IPS-15b (cell line): ENCODE measurements around the gene PPP6C.
A peak's percentile ranks its signal among the peaks of the same experiment; 100 is the strongest.
"Not testable (repeated sequence)": the region's sequence is repeated elsewhere in the genome, so short reads cannot be mapped to it uniquely, and the experiment has no call there.

Experiments used
- H3K27me3 ChIP-seq: one replicate; pipeline ENCODE4 v1.6.1; 2013; ENCODE audit warnings: low read length; ENCODE audit not compliant: control insufficient read depth, insufficient read depth
- H3K36me3 ChIP-seq: one replicate; pipeline ENCODE4 v1.6.1; 2013; ENCODE audit warnings: low read length; ENCODE audit not compliant: control insufficient read depth, insufficient read depth
- H3K4me1 ChIP-seq: one replicate; pipeline ENCODE4 v1.6.1; 2013; ENCODE audit warnings: mild to moderate bottlenecking, low read length; ENCODE audit not compliant: control insufficient read depth, insufficient read depth
- H3K4me3 ChIP-seq: one replicate; pipeline ENCODE4 v1.5.1; 2013; ENCODE audit warnings: low read depth, low read length
- H3K9ac ChIP-seq: one replicate; pipeline ENCODE4 v1.6.1; 2013; ENCODE audit warnings: low read depth, mild to moderate bottlenecking, low read length
- H3K9me3 ChIP-seq: one replicate; pipeline ENCODE4 v1.6.1; 2013; ENCODE audit warnings: mild to moderate bottlenecking, low read length; ENCODE audit not compliant: control insufficient read depth, insufficient read depth

PPP6C gene

DNA sequence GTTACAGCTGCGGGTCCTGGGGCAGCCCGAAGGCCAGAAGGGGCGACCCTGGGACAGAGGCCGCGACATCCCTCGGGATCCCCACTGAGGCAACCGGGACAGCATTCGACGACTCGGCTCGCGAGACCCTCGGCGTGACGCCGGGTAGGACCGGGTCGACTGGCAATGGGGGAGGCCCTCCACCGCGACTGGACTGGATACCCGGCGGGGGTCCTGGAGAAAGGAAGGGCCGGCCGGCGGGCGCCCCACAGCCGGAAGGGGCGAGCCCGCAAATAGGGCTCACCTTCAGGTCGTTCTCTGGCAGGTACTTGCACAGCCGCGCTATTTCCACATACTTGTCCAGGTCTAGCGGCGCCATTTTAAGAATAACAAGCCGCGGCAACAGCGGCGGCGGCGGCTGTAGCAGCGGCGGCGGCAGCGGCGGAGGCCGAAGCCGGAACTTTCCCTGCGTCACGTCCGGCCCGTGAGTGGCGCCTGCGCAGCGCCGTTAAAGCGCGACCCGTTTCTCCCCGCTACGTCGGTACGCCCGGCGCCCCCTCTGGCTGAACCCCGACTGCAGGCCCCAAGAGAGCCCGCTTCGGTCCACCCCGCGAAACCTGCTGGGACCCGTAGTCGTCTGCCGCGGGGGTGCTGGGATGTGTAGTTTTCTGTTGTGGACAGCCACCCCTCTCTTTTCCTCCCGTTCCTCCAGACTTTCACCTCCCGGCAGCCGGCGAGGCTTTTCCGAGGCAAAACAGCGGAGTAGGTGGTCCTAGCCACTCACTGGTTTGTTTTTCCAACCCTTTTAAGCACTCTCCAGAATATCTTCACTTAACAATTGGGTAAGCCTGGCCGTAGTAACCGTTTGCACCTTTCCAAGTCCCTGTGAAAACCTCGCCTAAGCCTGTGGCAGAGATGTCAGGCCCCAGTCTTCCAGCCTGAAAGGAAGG lies at the start of gene PPP6C:
Gene PPP6C (minus strand): TSS at position 443 of the 929 bp plus-strand sequence. CDS start 85 bp downstream, at position 358.
- peak within 1 kb of the TSS; percentile 94 for H3K9ac ChIP-seq
- no peaks in the 10 kb centered on the region for H3K36me3 ChIP-seq
- H3K27me3 ChIP-seq = no peaks in the 10 kb centered on the region
- no peaks in the 10 kb centered on the region for H3K4me1 ChIP-seq
- H3K9me3 ChIP-seq = no peaks in the 10 kb centered on the region
- peak within 1 kb of the TSS; percentile 99 for H3K4me3 ChIP-seq

DNA sequence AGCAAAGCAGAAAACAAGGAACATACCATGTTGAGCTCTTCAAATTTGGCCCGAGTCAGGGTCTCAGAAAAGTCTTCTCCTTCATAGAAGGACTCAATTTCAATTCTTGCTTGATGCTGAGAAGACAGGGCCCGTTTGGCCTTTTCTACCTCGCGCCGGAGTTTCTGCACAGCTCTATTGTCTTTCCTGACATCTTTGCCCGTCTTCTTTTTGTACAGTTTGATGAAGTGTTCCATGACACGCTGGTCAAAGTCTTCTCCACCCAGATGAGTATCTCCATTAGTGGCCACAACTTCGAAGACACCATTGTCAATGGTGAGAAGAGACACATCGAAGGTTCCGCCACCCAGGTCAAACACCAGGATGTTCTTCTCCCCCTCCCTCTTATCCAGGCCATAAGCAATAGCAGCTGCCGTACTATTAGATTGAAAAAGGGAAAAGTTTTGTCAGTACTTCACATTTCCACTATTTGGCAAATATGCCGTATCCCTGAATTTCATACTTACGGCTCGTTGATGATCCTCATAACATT lies 49.4 kb upstream of the PPP6C start:
- peaks cover 3% of the 10 kb centered on the region for H3K4me1 ChIP-seq
- H3K27me3 ChIP-seq = no peaks in the 10 kb centered on the region
- H3K9me3 ChIP-seq = no peaks in the 10 kb centered on the region
- peaks cover 34% of the 10 kb centered on the region for H3K36me3 ChIP-seq
- peak overlapping the region; percentile 31 for H3K4me3 ChIP-seq
- no peak overlapping the region for H3K9ac ChIP-seq

DNA sequence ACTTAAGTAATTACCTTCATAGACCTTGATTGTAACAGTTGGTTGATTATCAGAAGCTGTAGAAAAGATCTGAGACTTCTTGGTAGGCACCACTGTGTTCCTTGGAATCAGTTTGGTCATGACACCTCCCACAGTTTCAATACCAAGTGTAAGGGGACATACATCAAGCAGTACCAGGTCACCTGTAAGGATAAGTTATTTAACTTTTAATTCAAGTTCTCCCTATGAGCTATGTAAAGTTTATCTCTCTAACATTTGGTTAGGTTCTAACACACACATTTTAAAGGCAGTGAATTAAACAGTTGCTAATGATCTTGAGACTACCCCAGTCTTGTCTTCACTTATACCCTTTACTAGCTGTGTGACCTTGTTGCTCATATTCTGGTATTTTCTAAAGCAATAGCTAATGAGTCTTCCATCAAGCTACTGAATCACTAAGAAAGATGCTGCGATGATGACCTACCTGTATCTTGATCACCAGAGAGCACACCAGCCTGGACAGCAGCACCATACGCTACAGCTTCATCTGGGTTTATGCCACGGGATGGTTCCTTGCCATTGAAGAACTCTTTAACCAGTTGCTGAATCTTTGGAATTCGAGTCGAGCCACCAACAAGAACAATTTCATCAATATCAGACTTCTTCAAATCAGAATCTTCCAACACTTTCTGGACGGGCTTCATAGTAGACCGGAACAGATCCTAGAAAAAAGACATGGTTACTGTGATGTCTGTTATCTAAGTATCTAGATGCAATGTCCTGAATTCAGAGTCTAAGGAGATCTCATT lies 48.7 kb upstream of the PPP6C start:
- H3K27me3 ChIP-seq = no peaks in the 10 kb centered on the region
- H3K4me1 ChIP-seq = peaks cover 3% of the 10 kb centered on the region
- no peak overlapping the region for H3K9ac ChIP-seq
- H3K9me3 ChIP-seq = no peaks in the 10 kb centered on the region
- H3K36me3 ChIP-seq = peaks cover 34% of the 10 kb centered on the region
- H3K4me3 ChIP-seq = peak overlapping the region; percentile 19

DNA sequence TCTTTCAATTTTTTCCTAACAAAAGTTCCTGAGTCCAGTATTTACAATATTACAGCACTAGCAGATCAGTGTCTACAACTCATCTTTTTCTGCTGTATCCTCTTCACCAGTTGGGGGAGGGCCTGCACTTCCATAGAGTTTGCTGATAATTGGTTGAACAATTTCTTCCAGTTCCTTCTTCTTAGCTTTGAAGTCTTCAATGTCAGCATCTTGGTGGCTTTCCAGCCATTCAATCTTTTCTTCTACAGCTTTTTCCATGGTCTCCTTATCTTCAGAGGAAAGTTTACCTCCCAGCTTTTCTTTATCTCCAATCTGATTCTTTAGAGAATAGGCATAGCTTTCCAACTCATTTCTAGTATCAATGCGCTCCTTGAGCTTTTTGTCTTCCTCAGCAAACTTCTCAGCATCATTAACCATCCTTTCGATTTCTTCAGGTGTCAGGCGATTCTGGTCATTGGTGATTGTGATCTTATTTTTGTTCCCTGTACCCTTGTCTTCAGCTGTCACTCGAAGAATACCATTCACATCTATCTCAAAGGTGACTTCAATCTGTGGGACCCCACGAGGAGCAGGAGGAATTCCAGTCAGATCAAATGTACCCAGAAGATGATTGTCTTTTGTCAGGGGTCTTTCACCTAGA lies 47.0 kb upstream of the PPP6C start:
- H3K4me3 ChIP-seq, H3K27me3 ChIP-seq, H3K9ac ChIP-seq, H3K9me3 ChIP-seq, H3K4me1 ChIP-seq: not testable (repeated sequence)
- peaks cover 37% of the 10 kb centered on the region for H3K36me3 ChIP-seq

DNA sequence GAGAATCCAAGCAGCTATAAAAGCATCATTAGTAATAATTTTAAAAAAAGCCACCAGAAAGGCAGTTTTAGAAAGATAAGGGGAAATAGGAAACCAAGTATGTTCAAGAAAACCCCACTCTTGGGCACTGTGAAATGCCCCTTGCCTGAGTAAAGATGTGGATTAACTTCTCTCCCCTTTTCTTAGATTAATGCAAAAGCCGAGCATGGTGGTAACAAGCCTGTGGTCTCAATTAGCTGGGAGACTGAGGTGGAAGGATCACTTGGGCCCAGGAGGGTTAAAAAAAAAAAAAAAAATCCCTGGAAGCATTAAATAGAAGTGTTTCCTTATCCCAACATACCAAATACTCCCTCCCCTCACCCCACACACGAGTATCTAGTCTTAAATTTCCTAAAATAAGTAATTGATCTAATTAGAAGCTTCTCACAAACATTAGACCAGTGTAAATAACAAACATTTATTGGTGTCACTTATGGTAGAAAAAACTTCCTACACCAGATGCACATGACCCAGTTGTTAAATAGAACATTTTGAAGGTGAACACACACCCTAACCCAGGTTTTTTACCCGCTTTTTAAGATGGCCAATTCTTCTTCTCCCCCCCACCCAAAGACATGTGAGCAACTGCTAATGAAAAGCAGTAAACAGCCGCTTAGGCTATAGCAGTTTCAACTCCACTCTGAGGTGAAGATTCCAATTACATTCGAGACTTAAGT lies 46.4 kb upstream of the PPP6C start:
- H3K36me3 ChIP-seq = peaks cover 36% of the 10 kb centered on the region
- no peak overlapping the region for H3K4me3 ChIP-seq
- H3K9ac ChIP-seq = no peak overlapping the region
- H3K4me1 ChIP-seq = peaks cover 3% of the 10 kb centered on the region
- H3K27me3 ChIP-seq = no peaks in the 10 kb centered on the region
- no peaks in the 10 kb centered on the region for H3K9me3 ChIP-seq

DNA sequence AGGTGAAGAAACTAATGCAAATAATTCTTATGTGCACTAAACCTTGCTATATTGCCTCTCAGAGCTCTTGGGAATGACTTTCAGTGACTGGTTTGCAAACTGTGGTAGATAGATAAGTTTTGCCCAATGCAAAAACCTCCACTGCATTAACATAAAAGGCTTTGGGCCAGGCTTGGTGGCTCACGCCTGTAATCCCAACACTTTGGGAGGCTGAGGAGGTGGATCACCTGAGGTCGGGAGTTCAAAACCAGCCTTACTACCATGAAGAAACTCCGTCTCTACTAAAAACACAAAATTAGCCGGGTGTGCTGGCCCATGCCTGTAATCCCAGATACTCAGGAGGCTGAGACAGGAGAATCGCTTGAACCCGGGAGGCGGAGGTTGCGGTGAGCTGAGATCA lies 44.5 kb upstream of the PPP6C start:
- H3K4me3 ChIP-seq, H3K9me3 ChIP-seq, H3K27me3 ChIP-seq, H3K4me1 ChIP-seq, H3K9ac ChIP-seq: not testable (repeated sequence)
- H3K36me3 ChIP-seq = peaks cover 28% of the 10 kb centered on the region

DNA sequence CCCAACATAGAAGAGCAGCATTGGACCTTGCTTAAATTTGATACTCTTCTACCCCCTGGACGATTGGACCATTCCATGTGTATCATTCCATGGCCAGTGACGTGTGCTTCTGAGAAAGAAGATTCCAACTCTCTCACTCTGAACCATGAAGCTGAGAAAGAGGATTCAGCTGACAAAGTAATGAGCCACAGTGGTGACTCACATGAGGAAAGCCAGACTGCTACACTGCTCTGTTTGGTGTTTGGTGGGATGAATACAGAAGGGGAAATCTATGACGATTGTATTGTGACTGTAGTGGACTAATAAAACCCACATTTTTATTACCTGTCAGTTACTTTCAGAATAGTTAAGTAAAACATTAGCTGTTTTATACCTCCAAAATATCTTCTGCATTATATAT lies 44.1 kb upstream of the PPP6C start:
- Histone ChIP-seq H3K4me1 (no peaks in the 10 kb centered on the region), H3K9ac (no peak overlapping the region), H3K4me3 (no peak overlapping the region), H3K9me3 (no peaks in the 10 kb centered on the region), H3K27me3 (no peaks in the 10 kb centered on the region), H3K36me3 (peaks cover 24% of the 10 kb centered on the region)

DNA sequence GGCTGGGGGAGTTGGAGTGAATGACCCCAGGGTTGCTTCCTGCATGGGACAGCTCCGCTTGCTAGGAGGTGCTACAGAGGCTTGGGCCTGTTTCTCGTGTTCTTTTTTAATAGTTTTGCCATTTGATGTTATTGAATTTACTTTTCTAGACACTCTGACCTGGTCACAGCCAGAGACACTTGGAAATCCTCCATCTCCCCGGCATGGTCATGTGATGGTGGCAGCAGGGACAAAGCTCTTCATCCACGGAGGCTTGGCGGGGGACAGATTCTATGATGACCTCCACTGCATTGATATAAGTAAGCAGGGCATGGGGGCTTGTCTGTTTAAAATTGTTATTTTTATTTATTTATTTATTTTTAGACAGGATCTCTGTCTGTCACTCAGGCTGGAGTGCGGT lies 38.2 kb upstream of the PPP6C start:
- H3K4me1 ChIP-seq = no peaks in the 10 kb centered on the region
- H3K9ac ChIP-seq = no peak overlapping the region
- H3K36me3 ChIP-seq = peaks cover 7% of the 10 kb centered on the region
- no peaks in the 10 kb centered on the region for H3K27me3 ChIP-seq
- H3K9me3 ChIP-seq = no peaks in the 10 kb centered on the region
- no peak overlapping the region for H3K4me3 ChIP-seq

DNA sequence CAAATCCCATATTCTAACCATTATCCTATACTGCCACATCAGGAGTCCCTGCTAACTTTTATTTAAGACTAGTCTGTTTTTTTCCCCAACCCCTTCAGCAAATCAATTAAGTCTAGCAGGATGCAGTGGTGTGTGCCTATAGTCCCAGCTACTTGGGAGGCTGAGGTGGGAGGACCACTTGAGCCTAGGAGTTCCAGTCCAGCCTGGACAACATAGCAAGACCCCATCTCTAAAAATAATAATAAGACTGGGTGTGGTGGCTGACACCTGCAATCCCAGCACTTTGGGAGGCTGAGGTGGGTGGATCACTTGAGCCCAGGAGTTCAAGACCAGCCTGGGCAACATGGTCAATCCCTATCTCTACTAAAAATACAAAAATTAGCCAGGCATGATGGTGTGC lies 35.3 kb upstream of the PPP6C start:
- H3K4me1 ChIP-seq, H3K9ac ChIP-seq, H3K27me3 ChIP-seq, H3K4me3 ChIP-seq, H3K9me3 ChIP-seq, H3K36me3 ChIP-seq: not testable (repeated sequence)

DNA sequence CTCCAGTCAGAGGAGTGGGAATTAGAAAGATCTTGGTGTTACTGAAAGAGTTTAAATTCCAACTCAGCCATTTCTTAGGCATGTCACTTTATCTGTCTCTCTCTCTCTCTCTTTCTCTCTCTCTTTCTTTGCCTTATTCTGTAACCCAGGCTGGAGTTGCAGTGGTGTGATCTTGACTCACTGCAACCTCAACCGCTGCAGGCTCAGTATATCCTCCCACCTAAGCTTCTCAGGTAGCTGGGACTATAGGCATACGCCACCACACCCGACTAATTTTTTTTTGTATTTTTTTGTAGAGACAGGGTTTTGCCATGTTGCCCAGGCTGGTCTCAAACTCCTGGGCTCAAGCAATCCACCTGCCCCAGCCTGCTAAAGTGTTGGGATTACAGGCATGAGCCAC lies 29.0 kb upstream of the PPP6C start:
- H3K9me3 ChIP-seq = no peaks in the 10 kb centered on the region
- H3K27me3 ChIP-seq = no peaks in the 10 kb centered on the region
- peaks cover 3% of the 10 kb centered on the region for H3K36me3 ChIP-seq

DNA sequence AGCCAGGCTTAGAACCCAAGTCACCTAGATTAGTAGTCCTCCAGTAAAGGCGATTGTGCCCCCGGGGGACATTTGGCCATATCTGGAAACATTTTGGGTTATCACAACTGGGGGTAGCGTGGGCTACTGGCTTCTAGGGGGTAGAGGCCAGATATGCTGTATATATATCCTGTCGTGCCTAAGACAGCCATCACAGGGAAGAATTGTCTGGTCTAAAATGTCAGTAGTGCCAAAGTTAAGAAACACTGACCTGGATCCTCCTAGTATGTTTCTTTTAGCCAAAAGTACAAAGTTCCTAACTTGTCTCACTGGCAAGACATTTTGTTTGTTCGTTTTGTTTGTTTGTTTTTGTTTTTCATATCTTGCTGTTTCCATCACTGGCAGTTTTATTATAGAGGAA lies 24.6 kb upstream of the PPP6C start:
- H3K9ac ChIP-seq = no peak overlapping the region
- H3K36me3 ChIP-seq = peaks cover 4% of the 10 kb centered on the region
- H3K9me3 ChIP-seq = no peaks in the 10 kb centered on the region
- no peaks in the 10 kb centered on the region for H3K4me1 ChIP-seq
- H3K27me3 ChIP-seq = no peaks in the 10 kb centered on the region
- H3K4me3 ChIP-seq = no peak overlapping the region

More for the DNA sequence above, 29.0 kb upstream of the PPP6C start:
- Histone ChIP-seq H3K4me1 (no peaks in the 10 kb centered on the region), H3K9ac (no peak overlapping the region), H3K4me3 (no peak overlapping the region)
